ENCODE measurements around the gene PLK5. TPM values are rescaled to one million over a fixed set of nuclear protein-coding genes. Genes with fewer than 3 reads are reported as not detected.
"Not testable (repeated sequence)": the region's sequence is repeated elsewhere in the genome, so short reads cannot be mapped to it uniquely, and the experiment has no call there.

Gene PLK5, protein sequence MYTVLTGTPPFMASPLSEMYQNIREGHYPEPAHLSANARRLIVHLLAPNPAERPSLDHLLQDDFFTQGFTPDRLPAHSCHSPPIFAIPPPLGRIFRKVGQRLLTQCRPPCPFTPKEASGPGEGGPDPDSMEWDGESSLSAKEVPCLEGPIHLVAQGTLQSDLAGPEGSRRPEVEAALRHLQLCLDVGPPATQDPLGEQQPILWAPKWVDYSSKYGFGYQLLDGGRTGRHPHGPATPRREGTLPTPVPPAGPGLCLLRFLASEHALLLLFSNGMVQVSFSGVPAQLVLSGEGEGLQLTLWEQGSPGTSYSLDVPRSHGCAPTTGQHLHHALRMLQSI
- polyA plus RNA-seq (2013, experiment 1 of 2), result 0.10 TPM
- not detected for polyA plus RNA-seq (2013, experiment 2 of 2)

DNA sequence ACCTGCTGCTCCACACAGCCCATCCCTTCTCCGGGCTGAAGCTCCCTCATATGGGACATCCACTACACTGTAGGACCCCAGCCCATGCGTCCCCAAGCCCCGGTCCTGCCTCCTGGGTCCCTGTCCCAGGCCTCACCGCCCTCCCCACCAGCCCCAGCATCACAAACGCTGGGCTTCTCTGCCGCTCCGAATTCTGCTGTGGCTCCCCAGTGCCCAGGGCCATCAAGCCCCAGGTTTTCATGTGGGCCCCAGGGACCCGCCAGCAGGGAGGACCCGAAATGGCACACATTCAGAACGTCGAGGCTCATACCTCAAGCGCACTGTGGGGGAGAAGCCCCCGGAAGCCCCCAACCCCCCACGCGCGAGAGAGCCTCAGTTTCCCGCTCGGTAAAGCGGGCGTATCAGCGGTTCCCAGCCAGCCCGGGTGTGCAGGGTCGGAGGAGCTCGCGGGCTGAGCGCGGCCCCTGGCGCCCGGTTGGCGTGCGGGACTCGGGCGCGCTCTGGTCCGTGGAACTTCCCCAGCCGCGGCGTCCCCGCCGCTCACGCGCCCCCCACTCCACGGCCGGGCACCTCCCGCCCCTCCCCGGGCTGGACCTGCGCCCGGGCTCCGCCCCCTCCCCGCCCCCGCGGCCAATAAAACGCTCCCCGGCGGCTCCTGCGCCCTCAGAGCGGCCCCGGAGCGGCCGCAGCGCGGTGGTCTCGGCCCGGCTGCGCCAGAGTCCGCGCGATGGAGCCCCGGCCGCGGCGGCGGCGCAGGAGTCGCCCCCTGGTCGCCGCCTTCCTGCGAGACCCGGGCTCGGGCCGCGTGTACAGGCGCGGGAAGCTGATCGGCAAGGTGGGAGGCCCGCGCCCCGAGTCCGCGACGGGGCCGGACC lies at the start of gene PLK5:
Gene PLK5 (plus strand): TSS at position 666 of the 875 bp plus-strand sequence. CDS start 2,920 bp downstream, outside the sequence.
- peak within 1 kb of the TSS; percentile 60; the same call in 1 of the 2 replicates for H3K9ac ChIP-seq (ENCODE audit: low read depth, low read length)
- H3K36me3 ChIP-seq (ENCODE audit: insufficient read depth, low read length), result no peaks in the 10 kb centered on the region
- H3K27ac ChIP-seq (ENCODE audit: low read depth, low read length), result no peak within 1 kb of the TSS
- peak within 1 kb of the TSS; percentile 47 for H3K4me3 ChIP-seq (ENCODE audit: low read length)
- H3K27me3 ChIP-seq (ENCODE audit: insufficient read depth, low read length), result peaks cover 43% of the 10 kb centered on the region
- no peaks in the 10 kb centered on the region for H3K9me3 ChIP-seq (ENCODE audit: insufficient read depth, low read depth, low read length)
- WGBS, result 9% methylated on average over 92 of the region's 92 CpGs
- H3K4me1 ChIP-seq (ENCODE audit: insufficient read depth, low read length), result no peaks in the 10 kb centered on the region

DNA sequence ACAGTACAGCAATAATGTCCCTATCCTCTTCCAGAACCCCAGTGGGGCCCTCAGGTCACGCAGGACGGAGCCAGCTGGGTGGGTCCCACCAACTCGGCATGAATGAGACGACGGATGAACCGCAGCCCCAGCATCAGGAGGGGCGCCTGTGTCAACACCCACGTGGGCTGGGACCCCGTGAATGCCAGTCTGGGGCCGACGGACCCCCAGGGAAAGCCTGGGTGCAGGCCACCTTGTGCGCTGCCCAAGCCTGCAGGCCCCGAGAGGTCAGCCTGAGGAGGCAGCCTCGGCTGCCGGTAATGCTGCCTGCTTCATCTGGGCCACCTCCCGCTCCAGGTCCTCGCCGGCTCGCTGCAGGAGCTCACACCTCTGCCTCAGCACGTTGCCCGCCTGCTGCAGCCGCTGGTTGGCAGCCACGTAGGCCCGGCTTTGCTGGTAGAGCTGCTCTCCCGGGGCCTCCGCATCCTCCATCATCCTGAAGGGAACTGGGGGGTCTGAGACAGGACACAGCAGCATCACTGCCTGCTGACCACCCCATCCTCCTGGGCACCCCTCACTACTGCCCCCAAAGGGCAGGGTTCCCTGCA lies 49.0 kb upstream of the PLK5 start:
- Histone ChIP-seq H3K4me1 (ENCODE audit: insufficient read depth, low read length) (0 out of 2 replicates have a peak, but pooled peaks cover 3% of the 10 kb centered on the region), H3K27me3 (ENCODE audit: insufficient read depth, low read length) (peaks cover 35% of the 10 kb centered on the region), H3K27ac (ENCODE audit: low read depth, low read length) (no peak overlapping the region), H3K9me3 (ENCODE audit: insufficient read depth, low read depth, low read length) (no peaks in the 10 kb centered on the region), H3K4me3 (ENCODE audit: low read length) (no peak overlapping the region), H3K36me3 (ENCODE audit: insufficient read depth, low read length) (peaks cover 8% of the 10 kb centered on the region), H3K9ac (ENCODE audit: low read depth, low read length) (no peak overlapping the region)
- 92% methylated on average over 26 of the region's 26 CpGs for WGBS

DNA sequence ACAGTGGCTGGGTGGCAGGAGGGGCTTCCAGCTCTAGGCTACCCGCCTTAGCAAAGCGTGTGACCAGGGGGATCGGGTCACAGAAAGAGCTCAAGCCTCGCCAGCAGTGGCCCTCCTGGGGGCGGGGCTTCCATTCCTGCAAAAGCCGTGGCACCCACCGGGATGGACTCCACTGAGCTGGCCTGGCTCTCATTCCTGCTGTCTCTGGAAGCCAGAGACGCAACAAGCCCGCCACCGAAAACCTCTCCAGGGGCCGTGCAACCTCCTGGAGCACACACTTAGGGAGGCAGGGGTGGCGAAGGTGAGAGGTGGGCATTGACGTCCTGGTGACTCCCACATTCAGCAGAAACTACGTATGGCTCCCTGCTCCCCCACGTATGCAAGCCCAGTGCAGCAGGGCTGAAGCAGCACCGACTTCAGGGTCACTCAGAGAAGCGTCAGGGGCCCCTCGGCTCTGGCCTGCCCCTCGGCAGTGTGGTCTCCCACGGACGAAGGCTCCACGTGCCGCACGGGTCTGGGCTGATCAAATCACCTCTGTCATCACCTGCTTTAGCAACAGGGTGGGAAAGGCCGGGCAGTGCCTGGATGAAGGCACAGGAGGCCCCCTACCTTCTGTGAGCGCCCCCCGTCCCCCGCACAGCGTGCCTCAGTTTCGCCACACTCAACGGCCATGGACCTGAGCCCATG lies 48.0 kb upstream of the PLK5 start:
- peaks cover 25% of the 10 kb centered on the region for H3K27me3 ChIP-seq (ENCODE audit: insufficient read depth, low read length)
- H3K36me3 ChIP-seq (ENCODE audit: insufficient read depth, low read length), result peaks cover 8% of the 10 kb centered on the region
- 93% methylated on average over 31 of the region's 31 CpGs for WGBS
- no peaks in the 10 kb centered on the region for H3K9me3 ChIP-seq (ENCODE audit: insufficient read depth, low read depth, low read length)
- 0 out of 2 replicates have a peak, but pooled peaks cover 3% of the 10 kb centered on the region for H3K4me1 ChIP-seq (ENCODE audit: insufficient read depth, low read length)
- H3K27ac ChIP-seq (ENCODE audit: low read depth, low read length), result no peak overlapping the region
- H3K9ac ChIP-seq (ENCODE audit: low read depth, low read length), result no peak overlapping the region
- no peak overlapping the region for H3K4me3 ChIP-seq (ENCODE audit: low read length)

DNA sequence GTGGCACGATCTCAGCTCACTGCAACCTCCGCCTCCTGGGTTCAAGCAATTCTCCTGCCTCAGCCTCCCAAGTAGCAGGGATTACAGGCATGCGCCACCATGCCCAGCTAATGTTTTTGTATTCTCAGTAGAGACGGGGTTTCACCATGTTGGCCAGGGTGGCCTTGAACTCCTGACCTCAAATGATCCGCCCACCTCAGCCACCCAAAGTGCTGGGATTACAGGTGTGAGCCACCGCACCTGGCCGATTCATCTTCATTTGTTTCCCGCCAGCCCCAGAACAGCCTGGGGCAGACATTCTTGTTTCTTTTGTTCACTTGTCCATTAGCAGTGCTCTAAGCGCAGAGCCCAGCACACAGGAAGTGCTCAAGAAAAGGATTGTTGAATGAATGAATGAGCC lies 46.8 kb upstream of the PLK5 start:
- not testable (repeated sequence) for H3K9me3 ChIP-seq (ENCODE audit: insufficient read depth, low read depth, low read length); H3K36me3 ChIP-seq (ENCODE audit: insufficient read depth, low read length); H3K4me1 ChIP-seq (ENCODE audit: insufficient read depth, low read length); H3K4me3 ChIP-seq (ENCODE audit: low read length); H3K27ac ChIP-seq (ENCODE audit: low read depth, low read length); H3K9ac ChIP-seq (ENCODE audit: low read depth, low read length)
- peaks cover 13% of the 10 kb centered on the region for H3K27me3 ChIP-seq (ENCODE audit: insufficient read depth, low read length)
- 95% methylated on average over 9 of the region's 9 CpGs for whole genome bisulfite sequencing

DNA sequence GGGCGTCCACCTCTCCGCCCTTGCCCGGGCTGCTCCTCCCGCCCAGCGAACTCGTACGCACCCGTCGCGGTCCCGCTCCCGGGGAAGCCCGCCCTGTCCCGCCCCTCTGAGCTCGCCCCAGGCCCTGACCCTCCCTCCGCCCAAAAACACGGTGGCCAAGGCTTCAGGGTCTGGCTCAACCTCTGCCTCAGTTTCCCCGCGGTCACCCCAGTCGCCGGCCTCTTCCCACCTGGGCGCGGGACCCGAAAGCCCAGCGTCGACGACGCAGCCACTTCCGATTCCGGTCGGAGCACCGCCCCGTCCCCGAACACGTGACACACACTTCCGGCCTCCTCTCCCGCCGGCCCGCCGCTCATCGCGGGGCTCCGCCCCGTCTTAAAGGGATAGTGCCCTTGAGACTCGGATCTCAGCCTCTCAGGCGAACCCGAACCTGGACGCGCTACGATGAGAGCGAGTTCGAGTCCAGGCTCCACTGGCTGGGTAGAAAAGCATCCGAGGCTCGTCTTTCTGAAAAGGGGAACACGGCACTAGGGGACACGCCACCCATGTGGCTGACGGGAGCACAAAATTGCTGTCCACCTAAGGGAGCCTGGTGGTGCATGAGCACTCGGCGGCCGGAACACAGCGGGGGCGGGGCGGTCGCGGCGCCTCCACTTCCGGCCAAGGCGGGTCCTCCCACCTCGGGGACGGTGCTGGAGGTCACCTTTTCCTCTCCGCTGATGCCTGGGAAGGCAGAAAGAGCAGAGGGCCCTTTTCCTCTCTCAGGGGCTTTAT lies 44.8 kb upstream of the PLK5 start, which contains the start of gene C19orf25:
Gene C19orf25 (minus strand): TSS at position 282 of the 774 bp plus-strand sequence. CDS start 312 bp downstream, outside the sequence.
- under 1% methylated on average over 71 of the region's 71 CpGs for WGBS
- Histone ChIP-seq H3K27me3 (ENCODE audit: insufficient read depth, low read length) (no peaks in the 10 kb centered on the region), H3K36me3 (ENCODE audit: insufficient read depth, low read length) (peaks cover 8% of the 10 kb centered on the region), H3K27ac (ENCODE audit: low read depth, low read length) (peak within 1 kb of the TSS; percentile 88), H3K9me3 (ENCODE audit: insufficient read depth, low read depth, low read length) (no peaks in the 10 kb centered on the region), H3K9ac (ENCODE audit: low read depth, low read length) (peak within 1 kb of the TSS; percentile 81), H3K4me1 (ENCODE audit: insufficient read depth, low read length) (no peaks in the 10 kb centered on the region), H3K4me3 (ENCODE audit: low read length) (peak within 1 kb of the TSS; percentile 87)

DNA sequence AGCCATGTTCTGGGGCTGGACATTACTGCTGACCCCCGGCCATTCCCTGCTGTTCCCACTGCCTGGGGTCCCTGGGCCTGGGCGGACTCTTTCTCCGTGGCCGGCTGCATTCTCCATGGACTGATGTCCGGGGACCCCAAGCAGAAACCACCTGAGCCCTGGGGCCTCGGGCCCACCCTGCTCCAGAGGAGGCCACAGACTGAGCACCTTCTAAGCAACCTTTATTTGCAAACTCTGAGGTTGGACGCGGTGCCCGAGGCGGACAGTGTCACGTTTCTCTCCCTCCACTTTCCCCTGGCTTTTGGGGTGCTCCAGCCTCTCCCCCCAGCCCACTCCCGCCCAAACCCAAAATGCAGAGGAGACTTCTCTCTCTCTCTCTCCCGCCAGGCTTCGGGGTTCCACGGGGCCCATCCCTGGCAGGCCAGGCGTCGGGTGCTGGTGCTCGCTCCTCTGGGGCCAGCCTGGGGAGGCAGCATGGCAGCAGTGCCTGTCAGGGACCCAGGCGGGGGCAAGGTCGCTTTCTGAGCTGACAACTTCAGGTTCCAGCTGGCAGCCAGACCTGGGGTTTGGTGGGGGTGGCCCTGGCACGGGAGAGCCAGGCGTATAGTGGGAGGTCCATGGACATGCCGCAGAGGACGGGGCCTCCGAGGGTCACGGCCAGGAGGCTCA lies 42.5 kb upstream of the PLK5 start:
- WGBS, result 92% methylated on average over 26 of the region's 26 CpGs
- no peaks in the 10 kb centered on the region for H3K27me3 ChIP-seq (ENCODE audit: insufficient read depth, low read length)
- peaks cover 4% of the 10 kb centered on the region for H3K36me3 ChIP-seq (ENCODE audit: insufficient read depth, low read length)
- no peak overlapping the region for H3K9ac ChIP-seq (ENCODE audit: low read depth, low read length)
- no peaks in the 10 kb centered on the region for H3K4me1 ChIP-seq (ENCODE audit: insufficient read depth, low read length)
- no peaks in the 10 kb centered on the region for H3K9me3 ChIP-seq (ENCODE audit: insufficient read depth, low read depth, low read length)
- H3K4me3 ChIP-seq (ENCODE audit: low read length), result no peak overlapping the region
- H3K27ac ChIP-seq (ENCODE audit: low read depth, low read length), result no peak overlapping the region

DNA sequence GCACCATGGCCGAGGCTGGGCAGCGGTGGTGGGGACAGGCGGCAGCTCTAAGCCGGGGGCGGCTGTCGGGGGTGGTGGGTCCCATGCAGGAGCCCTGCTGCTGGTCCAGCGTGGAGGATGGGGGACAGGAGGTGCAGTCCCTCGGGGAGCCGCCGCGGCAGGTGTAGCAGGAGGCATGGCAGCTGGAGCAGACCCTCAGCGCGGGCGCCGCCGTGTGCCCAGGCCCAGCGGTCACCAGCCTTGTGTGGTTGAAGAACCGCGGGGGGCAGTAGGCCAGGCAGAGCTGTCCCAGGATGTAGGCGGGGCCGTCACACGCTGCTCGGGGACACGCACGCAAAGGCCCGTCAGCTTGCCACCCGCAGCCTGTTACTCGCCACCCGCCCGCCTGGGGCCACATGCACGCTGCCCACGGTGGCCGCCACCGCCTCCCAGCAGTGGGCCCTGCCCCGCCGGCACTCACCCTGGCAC lies 42.0 kb upstream of the PLK5 start:
- WGBS, result 92% methylated on average over 36 of the region's 36 CpGs
- Histone ChIP-seq H3K4me1 (ENCODE audit: insufficient read depth, low read length) (no peaks in the 10 kb centered on the region), H3K9ac (ENCODE audit: low read depth, low read length) (no peak overlapping the region), H3K27ac (ENCODE audit: low read depth, low read length) (no peak overlapping the region), H3K4me3 (ENCODE audit: low read length) (no peak overlapping the region), H3K27me3 (ENCODE audit: insufficient read depth, low read length) (no peaks in the 10 kb centered on the region), H3K9me3 (ENCODE audit: insufficient read depth, low read depth, low read length) (no peaks in the 10 kb centered on the region), H3K36me3 (ENCODE audit: insufficient read depth, low read length) (peaks cover 4% of the 10 kb centered on the region)

GRCh38 chr19:1482361-1483130 lies 41.3 kb upstream of the PLK5 start:
- H3K27ac ChIP-seq (ENCODE audit: low read depth, low read length), result no peak overlapping the region

More at GRCh38 chr19:1482361-1483130, 41.3 kb upstream of the PLK5 start:
- H3K9ac ChIP-seq (ENCODE audit: low read depth, low read length), result no peak overlapping the region
- no peaks in the 10 kb centered on the region for H3K9me3 ChIP-seq (ENCODE audit: insufficient read depth, low read depth, low read length)
- H3K4me3 ChIP-seq (ENCODE audit: low read length), result no peak overlapping the region
- H3K27me3 ChIP-seq (ENCODE audit: insufficient read depth, low read length), result no peaks in the 10 kb centered on the region
- 90% methylated on average over 37 of the region's 37 CpGs for WGBS
- no peaks in the 10 kb centered on the region for H3K4me1 ChIP-seq (ENCODE audit: insufficient read depth, low read length)
- peaks cover under 1% of the 10 kb centered on the region; the same call in 1 of the 2 replicates for H3K36me3 ChIP-seq (ENCODE audit: insufficient read depth, low read length)
